ENCODE results near the gene MAN1A1. TPM values are rescaled to one million over a fixed set of nuclear protein-coding genes. Genes with fewer than 3 reads are reported as not detected.

Gene MAN1A1
- total RNA-seq, 1 experiment from 2014 or later: 5.7 TPM

- no peak for DNase-seq (ENCODE audit: low spot score)
Observed at GRCh38 chr6:119142637-119143036, 206.9 kb downstream of the MAN1A1 start.

- DNase-seq (ENCODE audit: low spot score): no peak
Observed at GRCh38 chr6:119142041-119142440, 207.5 kb downstream of the MAN1A1 start.

- DNase-seq (ENCODE audit: low spot score): no peak
Observed at GRCh38 chr6:119140196-119141140, 209.1 kb downstream of the MAN1A1 start.

GRCh38 chr6:119138906-119139541 is 210.5 kb downstream of the MAN1A1 start:
- DNase-seq (ENCODE audit: low spot score): no peak

GRCh38 chr6:119137194-119138072 is 212.1 kb downstream of the MAN1A1 start:
- DNase-seq (ENCODE audit: low spot score): no peak

- DNase-seq (ENCODE audit: low spot score): no peak
Observed at GRCh38 chr6:119134752-119135151, 214.8 kb downstream of the MAN1A1 start.

- DNase-seq (ENCODE audit: low spot score): no peak
Observed at GRCh38 chr6:119133400-119133799, 216.2 kb downstream of the MAN1A1 start.

GRCh38 chr6:119132261-119132981 is 217.1 kb downstream of the MAN1A1 start:
- DNase-seq (ENCODE audit: low spot score): no peak

GRCh38 chr6:119129968-119130484 is 219.5 kb downstream of the MAN1A1 start:
- peak; percentile 35 for DNase-seq (ENCODE audit: low spot score)

GRCh38 chr6:119129148-119129967 is 220.2 kb downstream of the MAN1A1 start:
- DNase-seq (ENCODE audit: low spot score): peak; percentile 62

GRCh38 chr6:119128252-119128912 is 221.2 kb downstream of the MAN1A1 start:
- no peak for DNase-seq (ENCODE audit: low spot score)

GRCh38 chr6:119127627-119128026 is 221.9 kb downstream of the MAN1A1 start:
- DNase-seq (ENCODE audit: low spot score): no peak
